A673 (cell line): ENCODE measurements around the gene TACC3. TPM values are rescaled to one million over a fixed set of nuclear protein-coding genes. Genes with fewer than 3 reads are reported as not detected.

Experiments used
- BruUV-seq: library from RNA; stranded (reverse); fragments of 400-500 nt; replicated peaks from 2 replicates; lab custom pipeline; 2021; lab: Mats Ljungman, UMichigan
- CTCF ChIA-PET: fragments of 300-600 bp; sonication (Branson Sonifier 250); formaldehyde crosslinking; loops from one replicate; lab custom pipeline; 2022; ENCODE audit warnings: antibody characterized with exemption; lab: Charles Lee
- POLR2A ChIA-PET: fragments of 300-600 bp; sonication (Branson Sonifier 250); formaldehyde crosslinking; loops from one replicate; lab custom pipeline; 2022; ENCODE audit warnings: antibody characterized with exemption; ENCODE audit not compliant: low non-redundant PET; lab: Charles Lee
- DNase-seq: peaks from one replicate; pipeline ENCODE4 v3.0.0-alpha.2; 2015; ENCODE audit warnings: low spot score
- H3K27ac ChIP-seq: fragments of 200-600 bp; sonication (generic); 2 replicates; pipeline ENCODE4 v1.5.1; 2016; ENCODE audit warnings: mixed run types, low read depth, mild to moderate bottlenecking, mixed read lengths, antibody characterized with exemption, low read length; ENCODE audit not compliant: poor library complexity, severe bottlenecking
- H3K27me3 ChIP-seq: fragments of 200-600 bp; sonication (generic); replicated peaks from 2 replicates; pipeline ENCODE4 v1.6.1; 2017; ENCODE audit warnings: mixed run types, low read depth, mild to moderate bottlenecking, mixed read lengths, antibody characterized with exemption, low read length; ENCODE audit not compliant: insufficient read depth, poor library complexity
- H3K36me3 ChIP-seq: fragments of 200-600 bp; sonication (generic); 2 replicates; pipeline ENCODE4 v1.6.1; 2016; ENCODE audit warnings: mixed run types, mild to moderate bottlenecking, mixed read lengths, antibody characterized with exemption, low read length; ENCODE audit not compliant: insufficient read depth, poor library complexity, severe bottlenecking
- H3K4me1 ChIP-seq: fragments of 200-600 bp; sonication (generic); 2 replicates; pipeline ENCODE4 v1.6.1; 2017; ENCODE audit warnings: mixed run types, mild to moderate bottlenecking, mixed read lengths, antibody characterized with exemption, low read length; ENCODE audit not compliant: insufficient read depth, poor library complexity, severe bottlenecking
- H3K4me3 ChIP-seq: fragments of 200-600 bp; sonication (generic); 2 replicates; pipeline ENCODE4 v1.5.1; 2016; ENCODE audit warnings: low read depth, mixed run types, mild to moderate bottlenecking, mixed read lengths, low read length; ENCODE audit not compliant: poor library complexity, severe bottlenecking
- H3K9me3 ChIP-seq: fragments of 200-600 bp; sonication (generic); 2 replicates; pipeline ENCODE4 v1.6.1; 2016; ENCODE audit warnings: mixed run types, low read depth, mild to moderate bottlenecking, mixed read lengths, antibody characterized with exemption, low read length; ENCODE audit not compliant: poor library complexity, severe bottlenecking
- CTCF ChIP-seq: fragments of 300-800, 200-600 bp; sonication (generic); conservative IDR thresholded peaks from 2 replicates; pipeline ENCODE4 v1.5.1; 2017; ENCODE audit warnings: low read depth, mild to moderate bottlenecking, antibody characterized with exemption, low read length, moderate library complexity, mixed read lengths
- EZH2 ChIP-seq: fragments of 200-600 bp; sonication (generic); IDR thresholded peaks from 2 replicates; pipeline ENCODE4 v1.6.1; 2017; ENCODE audit warnings: borderline replicate concordance, low read depth, mild to moderate bottlenecking, mixed read lengths, antibody characterized with exemption, low read length; ENCODE audit not compliant: poor library complexity, severe bottlenecking
- intact Hi-C: fragments of 100-400 bp; cut with micrococcal nuclease; formaldehyde crosslinking; loops from one replicate; pipeline ENCODE4 v1.10.0; 2022; ENCODE audit not compliant: unreplicated experiment
- total RNA-seq: library from RNA; stranded (reverse); gene quantifications from 2 replicates; pipeline ENCODE4 v1.2.3, GENCODE V29; 2021

The TACC3 gene
- total RNA-seq, 1 experiment from 2014 or later: 246 TPM

- BruUV-seq: no TSS peak
- ChIA-PET POLR2A (no interaction called here), CTCF (no interaction called here)
- no peaks in the 10 kb centered on the region for H3K36me3 ChIP-seq
- TF ChIP-seq EZH2 (no peak), CTCF (no peak)
- H3K27me3 ChIP-seq: no peaks in the 10 kb centered on the region
- H3K4me1 ChIP-seq: no peaks in the 10 kb centered on the region
- intact Hi-C loops: no loop called here
- no peak overlapping the region for H3K4me3 ChIP-seq
- no peak for DNase-seq
- H3K9me3 ChIP-seq: no peaks in the 10 kb centered on the region
- no peak overlapping the region for H3K27ac ChIP-seq
These were observed 63.1 kb downstream of the TACC3 start for GRCh38 chr4:1784395-1784788.

- Histone ChIP-seq H3K36me3 (no peaks in the 10 kb centered on the region), H3K27ac (no peak overlapping the region), H3K9me3 (no peaks in the 10 kb centered on the region), H3K27me3 (no peaks in the 10 kb centered on the region), H3K4me3 (no peak overlapping the region), H3K4me1 (no peaks in the 10 kb centered on the region)
- BruUV-seq: no TSS peak
- intact Hi-C loops: no loop called here
- TF ChIP-seq CTCF (no peak), EZH2 (no peak)
- POLR2A ChIA-PET: no interaction called here
- CTCF ChIA-PET: no interaction called here
- DNase-seq: no peak
These were observed 63.7 kb downstream of the TACC3 start for GRCh38 chr4:1784789-1785591.

GRCh38 chr4:1785592-1785991 lies 64.3 kb downstream of the TACC3 start:
- Histone ChIP-seq H3K36me3 (no peaks in the 10 kb centered on the region), H3K4me3 (no peak overlapping the region), H3K9me3 (no peaks in the 10 kb centered on the region), H3K4me1 (no peaks in the 10 kb centered on the region), H3K27me3 (no peaks in the 10 kb centered on the region), H3K27ac (no peak overlapping the region)
- no TSS peak for BruUV-seq
- intact Hi-C loops: no loop called here
- DNase-seq: no peak
- TF ChIP-seq CTCF (no peak), EZH2 (no peak)
- ChIA-PET POLR2A (no interaction called here), CTCF (no interaction called here)
